GM15510 (cell line): ENCODE results near the gene ENDOU.

Experiments
- POLR2A ChIP-seq: IDR thresholded peaks from 3 replicates; pipeline ENCODE4 v1.6.1; 2011; ENCODE audit warnings: borderline replicate concordance; ENCODE audit not compliant: insufficient read length; ENCODE audit errors: extremely low read depth

ENDOU gene

DNA sequence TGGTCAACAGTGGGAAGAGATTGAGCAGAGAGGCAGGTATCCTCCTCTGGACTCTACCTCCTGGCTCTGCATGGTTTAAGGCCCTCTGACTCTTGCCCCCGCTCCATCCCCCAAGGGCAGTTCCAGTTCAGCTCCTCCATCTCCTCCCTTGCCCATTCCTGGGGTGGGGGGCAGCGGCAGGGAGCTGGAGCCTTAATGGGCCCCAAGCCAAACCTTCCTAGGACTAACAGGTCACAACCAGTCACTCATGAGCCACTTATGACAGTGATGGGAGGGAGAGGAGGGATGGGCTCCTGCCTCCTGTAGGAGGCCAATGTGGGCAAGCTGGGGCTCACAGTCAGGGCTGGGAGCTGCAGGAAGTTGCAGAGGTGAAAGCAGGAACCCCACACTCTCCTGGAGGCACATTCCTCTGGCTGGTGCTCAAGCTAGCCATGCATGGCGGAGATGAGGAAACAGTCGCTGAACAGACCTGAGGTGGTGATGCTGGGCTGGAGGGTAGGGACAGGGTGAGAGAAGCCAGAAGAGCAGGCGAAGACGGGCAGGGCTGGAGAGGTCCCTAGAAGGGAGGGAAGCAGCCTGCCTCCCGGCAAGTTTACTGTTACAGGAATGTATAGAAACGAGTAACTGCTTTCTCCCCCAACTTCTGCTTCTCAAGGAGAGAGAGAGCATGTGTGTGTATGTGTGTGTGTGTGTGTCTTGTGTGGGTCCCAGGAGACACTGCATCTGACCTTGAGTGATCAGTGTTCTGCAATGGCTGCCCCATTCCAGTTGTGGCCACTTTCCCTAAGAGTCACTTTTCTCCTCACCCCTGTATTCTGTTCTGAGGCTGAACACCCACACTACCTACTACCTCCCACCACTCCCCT lies 38.4 kb upstream of the ENDOU start:
- no peak for TF ChIP-seq POLR2A

DNA sequence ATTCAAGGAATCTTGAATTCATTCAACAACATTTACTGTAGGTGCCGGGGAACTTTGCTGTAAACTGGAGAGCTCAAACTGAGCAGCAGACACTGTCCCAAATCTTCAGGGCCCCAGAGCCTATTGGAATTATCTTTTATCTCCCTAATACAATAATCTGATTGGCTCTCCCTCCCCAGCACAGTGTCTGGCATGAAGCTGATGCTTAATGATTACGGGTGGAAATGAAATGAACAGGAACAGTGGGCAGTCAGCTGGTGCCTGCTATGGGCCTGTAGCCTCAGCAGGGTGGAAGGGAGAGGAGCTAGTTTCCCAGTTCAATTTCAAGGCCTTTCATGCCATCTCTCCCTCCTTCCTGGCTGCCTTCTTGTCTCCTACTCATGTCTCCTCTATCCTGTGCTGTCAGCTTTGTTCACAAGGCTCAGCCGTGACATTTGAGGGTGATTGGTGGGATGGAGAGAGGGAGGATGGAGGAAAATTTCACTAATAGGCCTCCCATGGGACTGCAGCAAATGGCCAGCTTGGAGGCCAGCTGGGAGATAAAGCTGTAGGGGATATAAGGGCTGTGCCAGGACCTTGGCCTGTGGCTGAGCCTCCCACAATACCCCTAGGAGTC lies 37.7 kb upstream of the ENDOU start:
- TF ChIP-seq POLR2A = no peak

DNA sequence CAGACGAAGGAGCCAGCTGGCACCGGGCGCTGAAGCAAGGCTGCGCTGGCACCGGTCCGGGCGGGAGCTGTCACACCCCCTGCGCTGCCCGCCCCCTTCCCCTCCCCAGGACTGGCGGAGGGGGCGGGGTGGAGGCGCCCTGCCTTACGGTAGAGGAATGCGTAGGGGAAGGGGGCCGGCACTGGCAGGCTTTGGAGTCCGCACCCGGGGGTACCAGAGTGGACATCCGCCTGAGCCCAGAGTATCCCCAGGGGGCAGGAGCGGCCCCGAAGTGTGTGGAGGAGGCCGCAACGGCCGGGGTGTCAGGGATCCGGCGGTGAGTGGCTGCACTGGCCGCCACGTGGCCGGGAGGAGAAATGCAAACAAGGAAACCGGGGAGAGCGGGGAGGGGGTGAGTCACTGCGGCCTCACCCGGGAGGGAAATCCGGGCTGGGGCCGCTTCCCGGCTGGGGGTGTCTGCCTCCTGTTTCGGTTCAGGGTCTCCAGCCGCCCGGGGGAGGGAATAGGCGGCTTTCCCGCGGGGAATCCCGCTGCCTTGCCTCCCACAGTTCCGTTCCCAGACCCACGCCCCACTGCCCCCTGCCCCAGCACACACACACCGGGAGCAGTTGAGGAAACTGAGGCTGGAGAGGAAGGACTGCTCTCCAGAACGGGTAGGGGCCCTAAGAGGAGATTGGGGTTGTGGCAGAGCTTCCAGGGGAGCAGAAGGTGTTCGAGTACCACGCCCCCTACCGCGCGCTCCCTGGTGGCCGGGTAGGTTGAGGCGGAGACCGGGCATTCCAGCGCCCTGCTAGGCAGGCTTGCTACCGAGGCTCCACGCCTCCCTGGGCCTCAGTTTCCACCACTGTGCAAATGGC lies 33.8 kb upstream of the ENDOU start, which contains the start of gene RAPGEF3:
Gene RAPGEF3 (minus strand): TSS at position 47 of the 857 bp plus-strand sequence. CDS start 324 bp downstream, outside the sequence.
- peak; percentile 14 for TF ChIP-seq POLR2A

DNA sequence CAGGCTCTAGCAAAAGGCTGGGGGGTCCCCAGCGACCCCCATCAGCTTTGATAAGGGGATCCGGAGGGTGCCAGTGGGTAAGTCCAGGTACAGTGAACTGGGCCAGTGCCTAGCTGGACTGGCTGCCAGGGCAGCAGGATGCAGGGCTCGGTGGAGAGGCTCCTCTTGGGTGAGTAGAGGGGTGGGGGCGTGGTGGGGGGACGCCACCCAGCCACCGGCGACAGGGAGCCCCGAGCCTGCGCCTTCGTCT lies 33.2 kb upstream of the ENDOU start:
- TF ChIP-seq POLR2A = no peak

DNA sequence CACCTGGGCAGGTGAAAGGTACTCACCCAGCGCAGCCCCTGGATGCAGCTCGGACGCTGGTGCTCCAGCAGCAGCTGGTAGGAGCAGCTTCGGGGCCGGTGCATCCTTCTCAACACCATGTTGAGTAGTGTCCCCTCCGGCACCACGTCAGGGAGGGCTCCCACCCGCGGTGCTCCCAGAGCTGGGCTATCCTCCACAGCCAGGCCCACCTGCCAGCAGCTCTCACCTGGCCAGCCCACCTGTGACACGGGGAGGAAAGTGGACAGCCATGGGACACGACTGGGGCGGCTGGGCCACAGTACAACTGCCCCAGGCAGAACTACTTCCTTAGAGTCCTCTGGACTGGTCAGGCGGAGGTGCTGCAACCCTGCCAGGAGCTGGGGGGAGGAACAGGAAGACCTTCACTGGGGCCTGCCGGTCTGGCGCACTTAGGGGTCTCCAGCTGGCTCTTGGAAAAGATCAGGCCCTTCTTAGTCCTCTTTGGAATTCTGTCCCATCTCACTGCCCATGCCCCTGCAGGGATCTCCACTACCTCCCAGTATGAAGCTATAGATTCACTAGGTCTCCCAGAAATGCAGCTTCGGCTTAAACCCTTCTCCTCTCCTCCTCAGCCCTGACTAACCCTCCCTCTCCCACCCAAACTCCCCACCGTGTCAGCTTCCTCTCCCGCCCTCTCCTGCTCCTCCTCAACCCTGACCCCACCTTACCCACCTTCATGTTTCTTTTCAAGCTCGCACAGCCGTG lies 32.7 kb upstream of the ENDOU start:
- no peak for TF ChIP-seq POLR2A

DNA sequence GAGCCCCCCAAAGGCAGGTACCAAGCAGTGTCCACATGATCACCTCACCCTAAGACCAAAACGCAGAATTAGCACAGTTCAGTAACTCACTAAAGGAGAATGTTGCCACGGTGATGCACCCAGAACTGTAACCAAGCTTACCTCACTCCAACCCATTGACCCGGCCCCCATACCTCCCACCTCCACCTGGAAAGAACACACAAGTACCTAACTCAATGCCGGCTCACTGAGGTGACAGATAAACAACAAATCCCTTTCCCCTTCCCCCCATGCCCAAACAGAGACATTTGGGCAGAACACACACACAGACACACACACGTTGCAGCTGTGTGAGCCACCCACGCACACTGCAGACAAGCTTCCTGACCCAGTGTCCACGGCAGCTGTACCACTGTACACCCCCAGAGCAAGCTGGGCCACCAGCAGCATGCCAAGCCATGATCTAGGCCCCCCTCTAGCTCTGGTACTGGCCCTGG lies 32.1 kb upstream of the ENDOU start:
- TF ChIP-seq POLR2A = no peak

DNA sequence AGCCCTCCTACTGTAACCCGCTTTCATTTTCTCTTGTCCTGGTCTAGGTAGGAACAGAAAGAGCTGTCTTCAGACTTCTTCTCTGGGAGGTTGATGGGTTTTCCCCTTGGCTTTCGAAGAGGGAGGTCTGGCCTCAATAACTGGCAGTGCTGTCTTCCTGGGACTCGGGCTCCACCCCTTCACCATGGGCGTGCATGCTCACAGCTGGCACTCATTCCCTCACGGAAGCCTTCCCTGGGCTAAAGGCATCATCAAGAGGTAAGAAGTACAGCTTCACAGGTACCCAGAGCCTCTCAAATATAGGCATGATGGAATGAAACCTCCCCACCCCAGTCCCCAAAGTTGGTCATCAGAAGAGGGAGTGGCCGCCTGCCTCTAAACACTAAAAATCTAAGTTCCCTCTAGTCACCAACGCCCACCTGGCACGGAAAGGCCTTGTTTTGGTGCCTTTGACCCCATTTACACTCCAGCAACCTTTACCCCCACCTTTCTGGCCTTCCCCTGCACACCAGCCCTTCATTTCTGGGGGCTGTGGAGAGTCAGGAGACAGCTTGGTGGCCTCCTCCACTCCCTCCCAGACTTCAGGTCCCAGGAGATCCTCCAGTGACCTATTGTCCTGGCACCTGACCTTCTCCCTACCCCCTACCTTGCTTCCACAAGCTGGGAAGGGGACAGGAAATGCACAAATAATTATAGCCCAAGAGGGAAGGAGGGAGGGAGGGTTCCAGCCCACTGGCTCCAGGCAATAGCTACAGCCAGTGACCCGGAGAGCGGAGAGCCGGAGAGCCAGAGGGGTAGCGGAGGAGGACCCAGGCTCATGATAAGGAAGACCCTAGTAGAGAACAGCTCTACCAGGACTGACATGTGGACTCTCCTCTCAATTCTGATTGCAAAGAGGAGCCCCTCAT lies 30.6 kb upstream of the ENDOU start:
- TF ChIP-seq POLR2A = no peak

DNA sequence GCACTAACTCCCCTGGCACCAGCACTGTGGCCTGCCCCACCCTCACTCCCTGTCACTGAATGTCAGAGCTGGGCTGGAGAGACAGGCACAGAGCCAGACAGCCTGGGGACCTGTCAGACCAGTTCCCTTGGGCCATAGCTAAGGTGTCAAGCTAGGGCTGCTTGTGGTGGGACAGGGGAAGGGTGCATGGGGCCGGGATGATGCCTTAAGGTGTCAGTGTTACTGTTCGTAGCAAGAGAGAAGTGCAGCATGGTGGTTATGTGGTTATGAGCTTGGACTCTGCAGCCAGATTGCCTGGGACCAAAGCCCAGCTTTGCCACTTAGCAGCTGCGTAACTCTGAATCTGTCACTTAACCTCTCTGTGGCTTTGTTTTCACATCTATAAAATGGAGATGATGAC lies 29.6 kb upstream of the ENDOU start:
- no peak for TF ChIP-seq POLR2A

DNA sequence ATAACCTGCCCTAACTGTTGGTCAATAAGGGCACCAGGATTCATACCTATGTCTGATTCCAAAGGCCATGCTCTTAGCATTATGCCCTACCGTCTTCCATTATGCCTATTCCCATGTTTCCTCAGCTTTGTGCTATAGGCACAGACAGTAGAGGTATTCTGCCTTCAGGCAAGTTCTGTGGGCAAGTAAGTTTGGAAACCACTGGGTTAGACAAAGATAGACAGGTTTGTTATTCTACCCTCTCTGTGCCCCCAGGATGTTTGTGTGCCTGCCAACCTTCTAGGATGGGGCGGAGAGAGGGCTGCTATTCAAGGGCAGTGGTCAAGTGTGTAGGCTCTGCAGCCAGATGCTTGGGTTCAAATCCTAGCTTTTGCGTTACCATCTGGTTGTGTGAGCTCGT lies 28.8 kb upstream of the ENDOU start:
- TF ChIP-seq POLR2A = no peak

DNA sequence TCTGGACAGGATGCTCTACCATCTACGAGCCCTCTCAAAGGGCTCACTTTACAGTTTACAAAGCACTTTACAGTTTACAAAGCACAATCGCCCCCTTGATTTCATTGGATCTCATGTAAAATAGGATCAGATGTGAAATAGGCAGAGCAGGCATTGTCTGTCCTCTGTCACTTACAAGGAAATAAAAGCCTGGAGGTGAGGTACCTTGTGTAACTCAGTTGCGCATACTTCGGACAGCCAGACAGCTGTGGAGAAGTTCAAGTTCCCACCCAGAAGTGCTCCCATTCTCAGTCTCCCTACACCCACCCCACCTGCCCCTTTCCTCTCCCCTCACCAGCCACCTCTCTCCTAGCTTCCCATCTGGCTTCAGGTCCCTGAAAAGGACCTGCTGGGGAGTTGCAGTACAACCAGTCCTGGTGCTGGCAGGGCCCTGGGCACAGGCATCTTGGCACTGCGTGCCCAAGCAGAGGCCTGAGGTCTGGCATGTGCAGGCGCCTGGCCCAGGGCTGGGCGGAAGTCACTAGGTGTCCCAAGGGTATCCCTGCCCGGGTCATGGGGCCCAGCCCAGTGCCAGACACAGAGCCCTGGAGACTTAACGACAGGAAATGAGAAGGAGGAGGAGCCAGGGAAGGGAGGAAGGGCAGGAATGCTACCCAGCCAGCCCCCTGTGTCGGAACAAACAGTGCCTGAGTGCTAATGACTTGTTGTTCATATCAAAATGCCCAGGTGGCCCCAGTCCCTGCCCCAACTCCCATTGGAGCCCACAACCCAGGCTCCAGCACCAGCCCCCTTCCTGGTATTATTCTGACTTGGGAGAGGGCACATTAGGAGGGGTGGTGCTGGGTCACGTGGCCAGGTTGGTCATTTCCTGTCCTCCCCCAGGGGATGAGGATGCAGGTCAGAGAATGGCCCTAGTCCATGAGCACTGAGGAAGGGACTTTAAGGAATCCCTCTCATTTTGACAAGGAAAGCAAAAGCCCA lies 28.0 kb upstream of the ENDOU start:
- no peak for TF ChIP-seq POLR2A

DNA sequence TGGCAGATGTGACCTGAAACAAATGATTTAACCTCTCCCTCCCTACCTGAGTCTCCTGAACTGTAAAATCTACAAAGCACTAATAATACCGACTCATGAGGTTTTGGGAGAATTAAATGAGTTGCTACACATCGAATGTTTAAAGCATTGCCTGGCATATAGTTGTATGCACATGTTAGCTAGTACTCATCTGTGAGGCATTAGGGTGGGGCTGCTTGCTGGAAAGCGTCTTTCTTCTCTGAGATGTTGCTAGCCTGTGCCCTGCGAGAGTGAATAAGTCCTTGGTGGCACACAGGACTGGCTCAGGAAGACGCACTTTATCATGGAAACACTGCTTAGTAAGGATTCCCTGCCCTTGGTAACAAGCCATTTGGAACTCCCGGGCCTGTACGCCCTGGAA lies 27.3 kb upstream of the ENDOU start:
- TF ChIP-seq POLR2A = no peak

DNA sequence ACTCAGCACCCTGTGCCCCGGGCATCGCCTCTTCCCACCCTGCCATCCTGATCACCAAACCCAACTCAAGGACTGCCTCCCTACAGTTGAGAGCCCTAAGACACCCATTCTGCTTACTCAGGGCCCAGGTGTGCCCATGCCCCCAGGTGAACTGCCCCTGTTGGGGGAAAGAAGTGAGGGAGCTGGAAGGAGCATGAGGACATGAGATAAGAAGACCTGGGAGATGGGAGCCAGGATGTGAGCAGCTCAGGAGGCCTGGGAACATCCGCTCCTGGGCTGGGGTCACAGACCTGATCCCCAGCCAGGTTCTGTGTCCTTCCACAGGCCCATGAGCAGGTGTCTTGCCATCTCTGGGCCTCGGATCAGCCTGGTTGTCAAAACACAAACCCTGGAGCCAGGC lies 26.8 kb upstream of the ENDOU start:
- no peak for TF ChIP-seq POLR2A
